Measurements from ENCODE around the gene HIPK1. TPM values are rescaled to one million over a fixed set of nuclear protein-coding genes. Genes with fewer than 3 reads are reported as not detected.

The HIPK1 gene
- total and polyA plus RNA-seq, 2 experiments from 2014 or later = 7.6 to 23.6 TPM

DNA sequence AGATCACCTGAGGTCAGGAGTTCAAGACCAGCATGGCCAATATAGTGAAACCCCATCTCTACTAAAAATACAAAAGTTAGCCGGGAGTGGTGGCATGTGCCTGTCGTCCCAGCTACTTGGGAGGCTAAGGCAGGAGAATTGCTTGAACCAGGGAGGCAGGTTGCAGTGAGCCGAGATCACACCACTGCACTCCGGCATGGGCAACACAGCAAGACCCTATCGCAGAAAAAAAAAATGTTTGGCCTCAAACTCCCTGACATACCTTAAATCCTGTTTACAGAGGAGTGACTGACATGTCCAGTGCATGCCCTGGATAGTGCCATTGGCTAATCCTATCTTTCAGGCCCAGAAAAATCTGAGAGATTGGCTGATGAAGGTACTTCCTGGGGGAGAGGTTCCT lies 12.2 kb upstream of the HIPK1 start:
- Histone ChIP-seq H3F3A (ENCODE audit: insufficient read depth) (0 out of 2 replicates have a peak, but pooled peaks cover 7% of the 10 kb centered on the region), H4K20me1 (ENCODE audit: insufficient read depth) (no peaks in the 10 kb centered on the region), H3K36me3 (ENCODE audit: low read depth) (no peaks in the 10 kb centered on the region), H3K27ac (no peak overlapping the region), H3K79me2 (ENCODE audit: insufficient read depth) (no peaks in the 10 kb centered on the region), H3K4me3 (no peak overlapping the region), H3K4me1 (ENCODE audit: insufficient read depth) (peaks cover 10% of the 10 kb centered on the region), H3K4me2 (ENCODE audit: unreplicated experiment) (no peak overlapping the region), H3K9ac (no peak overlapping the region), H2AFZ (no peak overlapping the region), H3K9me2 (ENCODE audit: insufficient read depth) (no peaks in the 10 kb centered on the region), H3K27me3 (replicated peaks; ENCODE audit: insufficient read depth) (no peaks in the 10 kb centered on the region), H3K9me3 (ENCODE audit: low read depth) (no peaks in the 10 kb centered on the region)
- 98 to 99% methylated on average over 5 of the region's 5 CpGs for WGBS, 2 experiments (ENCODE audit: low coverage in 1 of 2, low lambda C conversion rate in 2 of 2, missing lambda C conversion rate in 2 of 2)
- TF ChIP-seq EZH2phosphoT487 (IDR thresholded peaks at IDR 0.05; ENCODE audit: insufficient read depth, low read depth) (no peak), EZH2 (IDR thresholded peaks at IDR 0.05; ENCODE audit: insufficient read depth, poor library complexity, severe bottlenecking) (no peak)
- in situ Hi-C loops (cut with MboI) = no loop called here
- DNase-seq = no peak

DNA sequence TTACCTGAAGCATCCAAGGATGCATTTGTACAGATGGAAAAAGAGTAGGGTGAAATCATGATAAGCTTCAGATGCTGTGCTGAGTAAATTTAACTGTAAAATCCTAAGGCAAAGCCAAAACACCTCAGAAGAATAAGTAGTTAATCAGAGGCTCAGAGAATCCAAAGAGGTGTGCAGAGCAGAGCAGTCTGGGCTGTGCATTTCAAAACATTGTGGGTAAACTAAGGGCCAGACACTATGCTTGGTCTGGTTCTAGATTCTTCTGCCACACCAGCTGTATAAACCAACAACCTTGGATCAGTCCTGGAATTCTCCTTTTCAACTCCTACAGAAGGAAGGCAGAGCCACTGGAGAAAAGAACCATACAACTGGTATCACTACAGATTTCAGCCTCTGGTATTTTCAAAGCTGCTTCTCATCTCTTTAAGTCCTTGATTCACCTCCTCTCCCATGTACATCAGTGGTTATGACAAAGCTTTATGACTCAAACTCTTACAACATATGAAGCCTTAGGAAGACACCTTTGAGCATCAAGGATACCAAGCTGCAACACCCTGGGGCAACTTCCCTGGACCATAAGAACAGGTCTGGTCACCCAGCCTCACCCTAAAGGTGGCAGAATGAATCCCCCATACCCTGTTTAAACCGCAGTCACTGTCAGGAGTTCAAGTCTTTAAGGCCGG lies 11.6 kb upstream of the HIPK1 start:
- Histone ChIP-seq H3K79me2 (ENCODE audit: insufficient read depth) (no peaks in the 10 kb centered on the region), H2AFZ (no peak overlapping the region), H3K36me3 (ENCODE audit: low read depth) (no peaks in the 10 kb centered on the region), H3K4me1 (ENCODE audit: insufficient read depth) (peaks cover 8% of the 10 kb centered on the region), H3K27me3 (replicated peaks; ENCODE audit: insufficient read depth) (no peaks in the 10 kb centered on the region), H3K4me3 (no peak overlapping the region), H3K9me3 (ENCODE audit: low read depth) (no peaks in the 10 kb centered on the region), H3K4me2 (ENCODE audit: unreplicated experiment) (no peak overlapping the region), H3F3A (ENCODE audit: insufficient read depth) (0 out of 2 replicates have a peak, but pooled peaks cover 7% of the 10 kb centered on the region), H3K9me2 (ENCODE audit: insufficient read depth) (no peaks in the 10 kb centered on the region), H3K9ac (no peak overlapping the region), H3K27ac (no peak overlapping the region), H4K20me1 (ENCODE audit: insufficient read depth) (no peaks in the 10 kb centered on the region)
- TF ChIP-seq EZH2 (IDR thresholded peaks at IDR 0.05; ENCODE audit: insufficient read depth, poor library complexity, severe bottlenecking) (no peak), EZH2phosphoT487 (IDR thresholded peaks at IDR 0.05; ENCODE audit: insufficient read depth, low read depth) (no peak)
- 96 to 100% methylated on average over 2 of the region's 2 CpGs for WGBS, 2 experiments (ENCODE audit: low coverage in 1 of 2, low lambda C conversion rate in 2 of 2, missing lambda C conversion rate in 2 of 2)
- peak; percentile 73 for DNase-seq
- in situ Hi-C loops (cut with MboI) = no loop called here

DNA sequence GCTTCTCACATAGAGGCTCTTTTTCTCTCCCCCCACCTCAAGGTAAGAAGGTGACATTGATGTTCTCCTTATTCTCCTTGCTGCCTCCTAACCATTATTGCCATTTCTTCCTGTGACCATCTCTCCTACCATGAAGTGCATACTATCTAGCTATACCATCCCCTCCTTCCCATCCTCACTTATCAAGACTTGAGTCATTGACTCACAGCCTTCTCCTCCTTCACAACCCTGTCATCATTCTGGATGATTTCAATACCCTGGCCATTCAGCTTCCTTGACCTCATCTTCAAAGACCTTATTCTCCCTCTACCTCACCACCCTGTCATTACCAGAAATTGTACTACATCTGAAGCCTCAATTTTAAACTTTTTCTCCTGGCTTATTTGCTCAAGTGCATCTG lies 10.9 kb upstream of the HIPK1 start:
- no peak for DNase-seq
- TF ChIP-seq EZH2 (IDR thresholded peaks at IDR 0.05; ENCODE audit: insufficient read depth, poor library complexity, severe bottlenecking) (no peak), EZH2phosphoT487 (IDR thresholded peaks at IDR 0.05; ENCODE audit: insufficient read depth, low read depth) (no peak)
- Histone ChIP-seq H3K9ac (no peak overlapping the region), H3K4me2 (ENCODE audit: unreplicated experiment) (no peak overlapping the region), H3K79me2 (ENCODE audit: insufficient read depth) (no peaks in the 10 kb centered on the region), H3K9me3 (ENCODE audit: low read depth) (no peaks in the 10 kb centered on the region), H3F3A (ENCODE audit: insufficient read depth) (0 out of 2 replicates have a peak, but pooled peaks cover 7% of the 10 kb centered on the region), H2AFZ (no peak overlapping the region), H3K9me2 (ENCODE audit: insufficient read depth) (no peaks in the 10 kb centered on the region), H3K36me3 (ENCODE audit: low read depth) (no peaks in the 10 kb centered on the region), H4K20me1 (ENCODE audit: insufficient read depth) (no peaks in the 10 kb centered on the region), H3K27ac (no peak overlapping the region), H3K4me1 (ENCODE audit: insufficient read depth) (peaks cover under 1% of the 10 kb centered on the region; the same call in 1 of the 2 replicates), H3K4me3 (no peak overlapping the region), H3K27me3 (replicated peaks; ENCODE audit: insufficient read depth) (no peaks in the 10 kb centered on the region)
- in situ Hi-C loops (cut with MboI) = no loop called here

DNA sequence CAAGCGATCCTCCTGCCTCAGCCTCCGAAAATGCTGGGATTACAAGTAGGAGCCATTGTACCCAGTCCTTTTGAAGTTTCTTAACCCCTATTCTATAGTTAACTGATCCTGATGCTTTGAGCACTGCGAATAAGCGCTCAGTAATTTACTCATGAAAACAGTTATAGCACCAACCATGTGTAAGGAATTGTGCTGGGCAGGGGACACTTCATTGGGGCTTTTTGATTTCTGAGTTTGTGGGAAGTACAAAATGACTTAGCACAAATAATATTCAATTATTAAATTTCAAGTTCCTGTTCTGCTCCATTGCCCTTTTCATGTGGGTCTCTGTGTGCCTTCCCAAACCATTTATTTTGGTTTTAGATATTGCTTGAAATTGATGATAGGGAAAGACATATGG lies 6.2 kb upstream of the HIPK1 start:
- Histone ChIP-seq H3K4me2 (ENCODE audit: unreplicated experiment) (no peak overlapping the region), H3K27ac (no peak overlapping the region), H3K9ac (no peak overlapping the region), H4K20me1 (ENCODE audit: insufficient read depth) (no peaks in the 10 kb centered on the region), H3K79me2 (ENCODE audit: insufficient read depth) (no peaks in the 10 kb centered on the region), H3K36me3 (ENCODE audit: low read depth) (no peaks in the 10 kb centered on the region), H3K4me3 (no peak overlapping the region), H3F3A (ENCODE audit: insufficient read depth) (no peaks in the 10 kb centered on the region), H3K9me3 (ENCODE audit: low read depth) (no peaks in the 10 kb centered on the region), H3K4me1 (ENCODE audit: insufficient read depth) (0 out of 2 replicates have a peak, but pooled peaks cover under 1% of the 10 kb centered on the region), H3K27me3 (replicated peaks; ENCODE audit: insufficient read depth) (no peaks in the 10 kb centered on the region), H2AFZ (no peak overlapping the region), H3K9me2 (ENCODE audit: insufficient read depth) (no peaks in the 10 kb centered on the region)
- DNase-seq = no peak
- 69 to 74% methylated on average over 4 of the region's 4 CpGs for WGBS, 2 experiments (ENCODE audit: low coverage in 1 of 2, low lambda C conversion rate in 2 of 2, missing lambda C conversion rate in 2 of 2)
- TF ChIP-seq EZH2phosphoT487 (IDR thresholded peaks at IDR 0.05; ENCODE audit: insufficient read depth, low read depth) (no peak), EZH2 (IDR thresholded peaks at IDR 0.05; ENCODE audit: insufficient read depth, poor library complexity, severe bottlenecking) (no peak)
- in situ Hi-C loops (cut with MboI) = no loop called here
